NCI-H1105 treated with DMSO at 0.1 percent for 48 hours (cell line): ENCODE data around the gene TTC32.
A peak's percentile ranks its signal among the peaks of the same experiment; 100 is the strongest.
"Not testable (repeated sequence)": the region's sequence is repeated elsewhere in the genome, so short reads cannot be mapped to it uniquely, and the experiment has no call there.

ENCODE experiments used
- DNase-seq: peaks from one replicate; lab custom pipeline; 2025; lab: John Stamatoyannopoulos, UW

TTC32 gene

DNA sequence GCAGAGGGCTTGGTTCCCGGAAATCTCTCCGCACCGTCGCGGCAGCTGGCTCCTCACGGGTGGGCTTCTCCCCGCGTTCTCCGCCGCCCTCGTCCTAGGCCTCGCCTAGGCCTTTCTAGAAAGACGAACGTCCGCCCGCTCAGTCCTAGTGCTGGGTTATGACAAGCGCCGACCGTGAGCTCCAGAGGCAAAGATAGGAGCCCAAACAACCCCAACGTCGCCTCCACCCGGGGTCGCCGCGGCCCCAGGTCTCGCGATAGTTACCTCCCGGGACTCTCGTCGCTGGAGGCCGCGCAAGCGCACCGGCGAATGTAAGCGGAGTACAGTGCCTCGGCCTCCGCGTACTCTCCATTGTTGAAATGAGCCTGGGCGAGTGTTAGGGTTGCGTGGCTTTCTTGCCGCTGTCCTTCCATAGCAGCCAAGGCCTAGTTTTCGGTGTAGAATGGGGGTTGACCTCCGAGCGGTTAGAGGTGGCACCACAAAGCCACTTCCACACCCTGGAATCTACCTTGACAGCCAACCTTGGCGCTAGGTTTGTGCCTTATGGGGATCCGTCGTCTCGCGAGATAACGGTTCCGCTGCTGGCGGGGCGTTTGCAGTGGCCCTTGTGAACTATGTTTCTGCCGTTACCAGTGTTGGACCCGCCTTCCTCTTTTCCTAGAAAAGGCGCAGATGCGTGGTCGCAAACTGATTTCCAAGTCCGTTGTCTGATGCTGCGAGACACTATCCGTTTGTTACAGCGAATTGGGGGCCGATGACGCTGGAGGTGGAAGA is at the start of gene TTC32:
TTC32 (minus strand) TSS at position 542 of the 774 bp plus-strand sequence; CDS start at position 413, 129 bp downstream.
- peak; percentile 92 for DNase-seq

DNA sequence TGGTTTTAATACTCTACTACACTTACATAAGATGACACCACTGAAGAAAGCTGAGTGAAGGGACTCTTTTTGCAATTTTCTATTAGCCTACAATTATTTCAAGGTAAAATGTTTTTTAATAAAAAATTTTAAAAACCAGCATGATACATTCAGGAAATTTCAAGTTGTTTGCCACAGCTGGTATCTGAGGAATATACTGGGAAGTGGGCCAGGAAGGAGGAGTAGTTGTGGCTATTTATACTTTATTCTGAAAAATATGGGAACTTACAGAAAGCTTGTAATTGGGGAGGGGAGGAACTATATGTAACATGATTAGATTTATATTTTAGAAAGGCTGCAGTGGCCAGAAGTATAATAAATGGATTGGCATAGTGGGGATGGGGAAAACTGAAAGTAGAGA is 47.3 kb upstream of the TTC32 start:
- DNase-seq, result no peak

DNA sequence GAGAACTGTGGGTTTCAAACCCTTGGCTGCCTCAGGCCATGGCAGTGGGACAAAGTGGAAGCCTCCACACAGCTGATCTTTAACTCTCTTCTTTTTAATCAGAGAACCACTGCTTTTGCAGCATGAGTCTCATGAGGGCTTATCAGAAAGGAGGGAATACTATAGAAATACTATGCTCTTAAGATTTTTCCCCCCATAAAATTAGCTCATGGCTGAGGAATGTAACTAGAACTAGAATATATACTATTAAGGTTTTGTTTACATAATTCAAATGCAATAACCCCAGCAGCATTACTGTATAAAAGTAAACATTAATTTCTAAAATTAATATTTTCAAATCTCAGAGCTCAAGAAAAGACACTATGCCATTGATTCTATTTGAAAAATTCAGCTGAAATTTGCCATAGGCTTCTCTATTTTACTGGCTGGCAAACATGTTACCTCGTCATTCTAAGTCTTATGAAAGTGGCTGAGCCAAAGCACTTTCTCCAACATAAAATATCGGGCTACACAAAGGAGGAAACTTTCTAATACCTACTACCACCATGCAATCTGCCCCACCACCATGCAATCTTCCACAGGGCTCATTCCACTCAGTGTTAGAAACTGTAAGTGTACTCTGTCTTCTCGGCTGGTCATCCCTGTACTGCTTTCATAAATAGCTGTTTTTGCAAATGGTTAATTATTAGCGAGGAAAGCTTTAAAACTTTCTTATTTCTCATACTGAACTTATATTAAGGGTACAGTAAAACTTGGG is 45.6 kb upstream of the TTC32 start:
- DNase-seq, result no peak

DNA sequence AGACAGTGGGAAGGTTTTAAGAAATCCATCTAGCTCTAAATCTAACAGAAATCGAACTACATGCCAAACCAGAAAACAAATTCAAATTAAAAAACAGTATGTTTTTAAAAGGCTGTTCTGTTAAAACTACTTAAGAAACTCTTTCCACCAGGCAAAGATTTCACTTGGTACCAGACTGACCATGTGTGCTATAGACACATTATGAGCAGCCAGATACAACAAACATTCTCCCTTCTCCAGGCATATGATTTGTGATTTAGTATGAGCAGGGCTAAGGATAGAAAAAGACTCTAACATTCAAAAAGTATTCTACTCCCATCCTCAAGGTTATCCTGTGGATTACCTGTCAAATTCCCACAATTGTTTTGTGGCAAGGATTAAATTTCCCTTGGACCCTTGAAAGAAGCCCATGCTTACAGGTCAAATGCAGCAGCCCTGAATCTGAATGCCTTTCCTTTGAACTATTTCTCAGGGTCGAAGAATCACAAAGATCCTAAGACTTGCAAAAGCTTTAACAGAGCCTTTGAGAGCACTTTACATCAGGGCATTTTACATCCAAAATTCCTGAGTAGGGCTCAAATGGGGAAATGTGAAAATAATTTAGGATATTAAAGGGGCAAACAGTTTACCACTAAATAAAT is 42.5 kb upstream of the TTC32 start:
- no peak for DNase-seq

DNA sequence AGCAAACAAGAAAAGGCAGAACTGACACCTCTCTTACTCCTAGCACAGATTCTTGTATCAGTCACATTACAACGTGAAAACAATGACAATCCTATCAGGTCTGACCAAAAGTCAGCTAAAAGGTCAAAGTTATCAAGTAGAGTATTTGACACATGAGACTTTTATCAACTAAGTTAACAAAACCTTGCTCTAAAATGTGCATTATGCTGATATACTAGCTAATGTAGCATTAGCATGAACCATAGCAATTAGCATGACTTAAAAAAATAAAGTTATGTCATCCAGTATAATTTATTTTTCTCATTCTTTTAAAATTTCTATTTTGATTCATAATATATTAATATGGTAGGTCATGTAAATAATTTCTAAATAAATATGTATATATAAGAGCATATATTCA is 41.4 kb upstream of the TTC32 start:
- no peak for DNase-seq

DNA sequence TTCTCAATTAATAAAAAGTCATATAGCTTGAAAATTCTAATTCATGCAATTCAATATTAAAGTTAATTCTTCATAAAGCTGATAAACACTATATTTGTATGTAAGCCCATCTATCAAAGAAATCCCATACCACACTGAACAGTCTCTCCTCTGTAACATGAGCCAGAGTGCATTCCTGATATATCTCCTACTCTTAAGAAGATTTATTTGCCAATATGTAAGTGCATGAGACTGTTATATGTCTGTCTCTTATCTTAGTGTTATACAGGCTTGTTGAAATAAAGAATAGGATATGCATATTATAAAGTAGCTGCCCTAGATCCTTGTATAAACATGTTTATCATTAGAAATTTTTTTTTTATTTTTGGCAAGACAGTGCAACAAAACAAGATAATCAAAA is 40.4 kb upstream of the TTC32 start:
- DNase-seq, result no peak

DNA sequence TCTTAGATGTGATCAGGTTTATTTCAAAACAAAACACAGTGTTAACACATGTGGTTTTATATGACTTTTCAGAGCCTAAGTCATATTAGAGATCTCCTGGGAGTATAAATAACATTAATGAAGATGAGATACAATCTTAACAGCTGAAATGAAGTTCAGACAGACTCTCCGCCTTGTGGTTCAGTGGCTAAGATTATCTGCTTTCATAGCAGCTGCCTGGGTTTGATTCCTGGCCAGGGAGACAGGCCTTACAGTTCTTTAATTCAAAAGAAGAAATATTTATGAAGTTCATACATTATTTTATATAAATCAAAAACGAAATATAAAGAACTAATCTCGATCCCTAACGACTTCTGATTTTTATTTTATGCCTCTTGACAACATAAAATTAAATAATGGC is 35.2 kb upstream of the TTC32 start:
- DNase-seq, result no peak

DNA sequence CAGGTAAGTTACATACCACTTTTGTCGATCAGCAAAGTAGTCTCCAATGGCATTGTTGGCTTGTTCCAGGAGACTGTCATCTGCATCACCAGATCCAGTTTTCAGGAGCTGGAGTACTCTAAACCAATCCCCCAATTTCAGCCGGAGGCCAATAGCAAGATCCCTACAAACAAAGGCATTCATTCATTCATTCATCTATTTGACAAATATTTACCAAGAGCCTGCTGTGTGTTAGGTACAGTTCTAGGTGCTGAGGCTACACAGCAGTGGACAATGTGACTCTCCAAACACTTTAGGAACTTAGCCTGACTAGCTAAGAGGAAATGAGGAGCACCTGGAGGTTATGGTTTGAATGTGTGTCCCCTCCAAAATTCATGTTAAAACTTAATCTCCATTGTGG is 34.4 kb upstream of the TTC32 start:
- DNase-seq, result no peak

DNA sequence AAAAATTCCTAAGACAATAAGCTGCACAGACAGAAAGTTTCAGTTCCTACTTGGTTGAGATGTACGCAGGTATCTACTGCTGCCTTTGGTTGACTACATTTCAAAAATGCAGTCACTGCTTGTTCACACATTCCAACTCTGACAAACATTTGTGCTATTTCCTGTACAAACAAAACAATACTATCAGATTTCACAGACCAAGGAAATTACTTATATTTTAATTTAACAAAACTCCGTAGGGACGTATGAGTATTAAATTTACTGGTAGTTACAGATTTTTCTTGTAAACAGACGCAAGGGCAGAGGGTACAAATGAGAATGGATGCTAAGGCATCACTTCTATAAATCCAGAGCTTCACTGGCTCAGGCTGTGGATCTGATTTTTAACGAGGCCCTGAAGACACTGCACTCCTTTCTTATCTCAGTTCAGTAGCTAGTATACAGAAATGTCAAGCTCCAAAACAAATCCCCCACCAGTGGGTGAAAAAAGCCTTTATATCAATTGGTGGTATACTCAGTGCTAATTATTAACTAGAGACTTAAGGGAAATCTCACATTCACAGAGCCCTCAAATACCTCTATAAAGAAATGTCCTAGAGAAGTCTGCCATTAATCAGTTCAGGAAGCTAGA is 31.7 kb upstream of the TTC32 start:
- no peak for DNase-seq

DNA sequence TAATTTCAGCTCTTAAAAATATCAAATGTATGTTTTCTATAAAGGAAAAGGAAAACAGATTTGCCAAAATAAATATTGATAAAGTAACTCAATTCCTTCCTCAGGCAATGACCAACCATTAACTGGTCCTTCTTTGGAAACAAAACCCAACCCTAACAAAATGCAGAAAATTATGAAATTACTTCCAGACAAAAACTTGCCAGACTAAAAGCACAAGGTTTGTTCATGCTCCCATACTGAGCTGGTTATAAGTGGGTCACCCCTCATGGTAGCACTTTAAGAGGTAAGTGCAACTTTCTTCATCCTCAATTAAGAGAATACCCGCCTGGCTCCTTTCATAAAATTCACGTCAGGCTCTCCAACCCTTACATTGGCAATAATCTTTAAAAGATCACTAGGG is 31.1 kb upstream of the TTC32 start:
- DNase-seq, result no peak

DNA sequence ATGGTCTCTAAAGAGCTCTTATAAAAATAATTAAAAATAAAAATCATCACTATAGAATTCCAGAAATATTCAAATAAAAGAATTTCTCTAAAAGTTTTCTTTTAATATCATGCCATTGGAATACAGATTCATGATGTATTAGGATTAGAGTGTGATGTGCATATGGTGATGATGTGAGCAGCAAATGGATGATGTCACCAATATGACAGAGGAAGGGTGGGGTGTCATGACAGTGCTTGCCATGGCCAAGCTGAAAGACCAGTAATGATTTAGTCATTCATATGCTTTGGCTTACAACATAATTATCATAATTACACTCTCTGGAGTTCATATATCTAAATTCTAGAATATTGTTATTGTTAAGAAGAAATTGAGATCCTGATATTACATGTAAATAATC is 27.4 kb upstream of the TTC32 start:
- no peak for DNase-seq

DNA sequence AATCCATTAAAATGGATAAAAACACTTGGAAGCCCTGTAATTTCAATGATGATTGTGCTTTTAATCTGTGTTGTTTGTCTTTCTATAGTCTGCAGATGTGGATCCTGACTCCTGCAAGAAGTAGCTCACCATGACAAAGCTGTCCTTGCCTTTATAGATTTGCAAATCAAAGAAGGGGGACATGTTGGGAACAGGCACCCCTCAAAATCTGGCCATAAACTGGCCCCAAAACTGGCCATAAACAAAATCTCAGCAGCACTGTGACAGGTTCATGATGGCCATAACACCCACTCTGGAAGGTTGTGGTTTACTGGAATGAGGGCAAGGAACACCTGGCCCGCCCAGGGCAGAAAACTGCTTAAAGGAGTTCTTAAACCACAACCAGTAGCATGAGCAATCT is 26.0 kb upstream of the TTC32 start:
- DNase-seq, result not testable (repeated sequence)

DNA sequence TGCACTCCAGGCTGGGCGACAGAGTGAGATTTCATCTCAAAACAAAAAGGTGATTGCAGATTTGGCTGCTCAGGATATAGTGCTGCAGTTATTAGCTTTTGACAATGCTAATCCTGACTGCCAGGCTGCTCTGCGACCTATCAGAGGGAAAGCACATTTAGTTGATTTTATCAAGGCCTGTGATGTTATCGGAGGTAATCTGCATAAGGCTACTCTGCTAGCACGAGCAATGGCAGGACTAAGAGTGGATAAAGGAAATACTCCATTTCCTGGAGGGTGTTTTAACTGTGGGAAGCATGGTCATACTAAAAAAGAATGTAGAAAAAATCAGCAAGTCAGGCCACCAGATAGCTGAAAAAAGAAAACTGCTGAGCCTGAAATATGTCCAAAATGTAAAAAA is 22.7 kb upstream of the TTC32 start:
- DNase-seq, result not testable (repeated sequence)

DNA sequence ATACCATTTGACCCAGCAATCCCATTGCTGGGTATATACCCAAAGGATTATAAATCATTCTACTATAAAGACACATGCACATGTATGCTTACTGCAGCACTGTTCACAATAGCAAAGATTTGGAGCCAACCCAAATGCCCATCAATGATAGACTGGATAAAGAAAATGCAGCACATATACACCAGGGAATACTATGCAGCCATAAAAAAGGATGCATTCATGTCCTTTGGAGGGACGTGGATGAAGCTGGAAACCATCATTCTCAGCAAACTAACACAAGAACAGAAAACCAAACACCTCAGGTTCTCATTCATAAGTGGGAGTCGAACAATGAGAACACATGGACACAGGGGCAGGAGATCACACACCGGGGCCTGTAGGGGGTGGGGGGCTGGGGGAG is 20.4 kb upstream of the TTC32 start:
- not testable (repeated sequence) for DNase-seq

DNA sequence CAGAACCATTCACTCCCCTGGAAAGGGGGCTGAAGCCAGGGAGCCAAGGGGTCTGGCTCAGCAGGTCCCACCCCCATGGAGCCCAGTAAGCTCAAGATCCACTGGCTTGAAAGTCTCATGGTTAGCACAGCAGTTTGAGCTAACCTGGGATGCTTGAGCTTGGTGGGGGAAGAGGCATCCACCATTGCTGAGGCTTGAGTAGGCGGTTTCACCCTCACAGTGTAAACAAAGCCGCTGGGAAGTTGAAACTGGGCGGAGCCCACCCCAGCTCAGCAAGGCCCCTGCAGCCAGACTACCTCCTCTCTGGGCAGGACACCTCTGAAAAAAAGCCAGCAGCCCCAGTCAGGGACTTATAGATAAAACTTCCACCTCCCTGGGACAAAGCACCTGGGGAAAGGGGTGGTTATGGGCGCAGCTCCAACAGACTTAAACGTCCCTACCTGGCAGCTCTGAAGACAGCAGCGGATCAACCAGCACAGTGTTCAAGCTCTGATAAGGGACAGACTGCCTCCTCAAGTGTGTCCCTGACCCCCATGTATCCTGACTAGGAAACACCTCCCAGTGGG is 14.7 kb upstream of the TTC32 start:
- DNase-seq, result no peak

DNA sequence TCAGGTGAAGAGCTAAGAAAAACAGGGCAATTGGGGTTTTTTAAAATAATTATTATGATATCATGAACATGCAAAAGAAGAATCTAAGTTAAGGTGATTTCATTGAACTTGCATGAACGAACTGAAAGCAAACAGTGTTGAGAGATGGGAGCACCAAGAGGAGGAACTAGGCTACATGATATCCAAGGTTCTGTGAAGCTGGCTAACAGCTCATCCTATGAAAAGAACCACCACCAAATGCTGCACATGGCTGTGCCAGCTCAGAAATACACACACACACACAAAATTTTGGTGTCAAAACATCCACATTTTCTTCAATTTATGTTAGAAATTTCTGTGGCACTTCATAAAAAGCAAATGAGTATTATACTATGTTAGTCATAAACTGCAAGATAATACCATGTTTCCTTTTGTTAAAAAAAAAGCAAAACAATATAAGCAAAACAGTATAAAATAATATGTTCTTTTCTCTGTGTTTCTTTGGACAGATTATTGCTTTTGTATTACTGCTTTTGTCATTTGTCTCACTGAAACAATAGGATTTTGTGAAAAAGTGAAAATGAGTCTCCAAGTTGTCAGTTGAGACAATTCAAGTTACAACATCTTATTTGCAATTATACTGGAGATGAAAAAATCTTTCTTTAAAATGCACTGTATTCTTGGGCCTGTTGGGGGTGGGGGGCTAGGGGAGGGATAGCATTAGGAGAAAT is 12.6 kb upstream of the TTC32 start:
- DNase-seq, result no peak

DNA sequence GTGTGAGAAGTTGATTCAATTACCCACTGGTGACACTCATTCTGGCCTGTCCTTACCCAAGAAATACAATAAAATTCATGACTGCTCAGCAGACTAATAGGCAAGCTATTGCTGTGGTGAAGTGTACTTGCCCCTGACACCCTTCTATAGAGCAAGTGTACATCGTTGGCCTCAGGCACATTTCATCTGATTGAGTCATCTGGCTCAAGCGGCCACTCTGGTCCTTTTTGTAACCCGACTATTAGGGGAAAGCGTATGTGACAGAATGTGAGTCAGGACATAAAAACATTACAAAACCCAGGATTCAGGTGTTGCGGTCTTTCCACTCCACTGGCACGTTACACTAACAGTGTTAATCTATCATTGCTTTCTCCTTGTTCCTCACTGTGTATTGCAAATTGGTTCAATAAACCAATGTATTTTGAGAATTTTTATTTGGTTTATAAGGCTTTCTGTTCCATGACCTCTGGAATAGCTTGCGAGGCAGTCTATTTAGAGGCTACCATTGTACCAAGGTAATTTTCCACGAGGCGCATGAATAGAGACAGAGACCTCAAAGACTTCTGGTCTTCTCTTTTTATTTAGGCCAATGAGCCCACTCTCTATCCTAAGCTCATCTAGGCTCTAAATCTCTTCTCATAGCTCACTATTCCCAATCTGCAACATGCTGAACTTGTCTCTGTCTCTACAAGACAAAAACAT is 10.2 kb upstream of the TTC32 start:
- DNase-seq, result no peak

DNA sequence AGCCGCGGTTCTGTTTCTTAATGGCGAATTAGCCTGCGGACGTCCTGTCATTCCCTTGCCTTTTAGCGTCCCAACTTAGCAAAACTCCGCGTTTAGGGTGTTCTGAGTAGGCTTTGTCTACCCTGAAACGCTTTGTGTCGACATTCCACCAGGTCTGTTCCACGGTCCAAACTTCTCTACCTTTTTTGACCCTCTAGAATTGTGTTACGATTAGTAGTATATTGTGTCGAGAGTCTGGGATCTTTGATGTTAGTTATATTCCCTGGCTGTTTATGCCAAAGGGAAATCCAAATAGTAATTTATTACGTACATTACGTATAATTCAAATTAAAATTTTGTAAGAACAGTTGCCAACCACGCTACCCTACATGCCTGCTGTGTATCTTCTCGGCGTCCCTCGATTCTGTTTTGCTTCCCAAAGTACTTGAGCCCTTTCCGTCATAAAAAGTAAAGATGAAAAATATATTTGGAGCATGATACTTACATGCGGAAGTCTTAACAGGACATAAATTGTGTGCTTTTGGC is 495 bp upstream of the TTC32 start:
- DNase-seq, result no peak

DNA sequence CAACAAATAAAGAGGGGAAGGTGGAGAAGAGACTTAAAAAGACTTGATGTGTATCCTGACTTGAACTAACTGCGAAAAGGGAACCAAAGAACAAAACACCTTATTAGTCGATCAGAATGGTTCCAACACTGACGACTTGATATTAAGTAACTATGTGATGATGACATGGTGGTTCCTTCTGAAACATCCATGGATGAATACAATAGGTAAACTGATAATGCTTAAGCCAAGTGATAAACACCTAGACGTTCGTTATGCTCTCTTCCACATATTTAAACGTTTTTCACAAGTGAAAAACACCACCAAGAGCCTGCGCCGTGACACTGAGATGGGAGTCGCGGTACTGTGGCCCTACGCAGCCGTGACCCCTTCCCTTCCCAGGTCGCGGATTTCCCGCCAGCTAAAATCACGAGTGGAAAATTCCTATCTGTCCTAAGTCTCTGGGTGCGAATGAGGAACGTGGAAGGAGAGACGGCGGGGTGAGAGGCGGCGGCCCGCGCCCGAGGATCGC is 797 bp downstream of the TTC32 start:
- DNase-seq, result peak; percentile 15
